GM12891 (cell line): ENCODE data around the gene BRMS1.

Experiments used
- POLR2A ChIP-seq: IDR thresholded peaks from 2 replicates; pipeline ENCODE4 v1.6.1; 2011; ENCODE audit warnings: low read depth, low read length, control low read depth
- POLR2AphosphoS5 ChIP-seq: IDR thresholded peaks from 2 replicates; pipeline ENCODE4 v1.6.1; 2011; ENCODE audit warnings: low read depth, low read length, control low read depth

DNA sequence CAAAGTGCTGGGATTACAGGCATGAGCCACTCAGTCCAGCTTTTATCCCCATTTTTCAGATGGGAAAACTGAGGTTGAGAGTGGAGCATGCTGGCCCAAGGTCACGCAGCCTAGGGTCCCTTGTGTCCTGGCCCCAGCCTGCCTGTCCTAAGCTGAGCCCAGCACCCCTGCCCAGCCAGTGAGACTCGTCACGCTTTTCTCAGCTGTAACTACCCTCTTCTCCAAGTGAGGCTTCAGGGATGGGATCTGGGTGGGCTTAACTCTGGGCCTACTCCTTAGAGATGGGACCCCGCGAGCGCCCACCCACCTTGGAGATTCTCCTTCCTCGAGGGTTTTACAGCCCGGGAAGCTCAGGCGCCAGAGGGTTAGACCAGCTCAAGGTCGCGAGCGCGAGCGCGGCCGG, 53.6 kb downstream of the BRMS1 start:
- TF ChIP-seq POLR2AphosphoS5 (no peak), POLR2A (no peak)
